HG03159 (cell line): ENCODE data around the gene AHCTF1.

Source experiments
- ATAC-seq: cut with Tn5 transposase; IDR thresholded peaks from one replicate; pipeline ENCODE4 v1.9.1; 2021; ENCODE audit warnings: mild to moderate bottlenecking, moderate library complexity; ENCODE audit not compliant: unreplicated experiment

AHCTF1 gene

GRCh38 chr1:246801241-246802020 is 130.3 kb downstream of the AHCTF1 start:
- ATAC-seq, result no peak

- ATAC-seq, result no peak
Measured at GRCh38 chr1:246800756-246801155, 131.0 kb downstream of the AHCTF1 start.

DNA sequence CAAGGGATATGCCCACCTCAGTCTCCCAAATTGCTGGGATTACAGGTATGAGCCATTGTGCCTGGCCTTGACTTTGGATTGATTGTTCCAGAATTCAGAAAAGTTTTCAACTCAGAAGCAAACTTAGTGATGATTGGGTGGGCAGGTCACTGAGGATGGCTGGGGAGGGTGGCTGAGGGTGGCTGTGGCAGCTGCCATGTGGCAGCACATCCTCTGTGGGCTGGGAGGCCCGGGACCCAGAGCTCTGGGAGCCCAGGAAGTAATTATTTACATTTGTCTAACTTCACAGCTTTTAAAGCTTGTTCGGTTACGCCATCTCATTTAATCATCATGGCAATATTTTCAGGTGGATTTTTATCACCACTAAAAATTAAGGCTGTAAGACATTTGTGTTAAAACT is 131.4 kb downstream of the AHCTF1 start:
- ATAC-seq, result no peak

- no peak for ATAC-seq
Measured at GRCh38 chr1:246798606-246799496, 132.9 kb downstream of the AHCTF1 start.

- no peak for ATAC-seq
Measured at GRCh38 chr1:246798107-246798506, 133.6 kb downstream of the AHCTF1 start.

- ATAC-seq, result no peak
Measured at GRCh38 chr1:246797597-246797996, 134.2 kb downstream of the AHCTF1 start.

- no peak for ATAC-seq
Measured at GRCh38 chr1:246797157-246797556, 134.6 kb downstream of the AHCTF1 start.

GRCh38 chr1:246795906-246796694 is 135.6 kb downstream of the AHCTF1 start:
- no peak for ATAC-seq

DNA sequence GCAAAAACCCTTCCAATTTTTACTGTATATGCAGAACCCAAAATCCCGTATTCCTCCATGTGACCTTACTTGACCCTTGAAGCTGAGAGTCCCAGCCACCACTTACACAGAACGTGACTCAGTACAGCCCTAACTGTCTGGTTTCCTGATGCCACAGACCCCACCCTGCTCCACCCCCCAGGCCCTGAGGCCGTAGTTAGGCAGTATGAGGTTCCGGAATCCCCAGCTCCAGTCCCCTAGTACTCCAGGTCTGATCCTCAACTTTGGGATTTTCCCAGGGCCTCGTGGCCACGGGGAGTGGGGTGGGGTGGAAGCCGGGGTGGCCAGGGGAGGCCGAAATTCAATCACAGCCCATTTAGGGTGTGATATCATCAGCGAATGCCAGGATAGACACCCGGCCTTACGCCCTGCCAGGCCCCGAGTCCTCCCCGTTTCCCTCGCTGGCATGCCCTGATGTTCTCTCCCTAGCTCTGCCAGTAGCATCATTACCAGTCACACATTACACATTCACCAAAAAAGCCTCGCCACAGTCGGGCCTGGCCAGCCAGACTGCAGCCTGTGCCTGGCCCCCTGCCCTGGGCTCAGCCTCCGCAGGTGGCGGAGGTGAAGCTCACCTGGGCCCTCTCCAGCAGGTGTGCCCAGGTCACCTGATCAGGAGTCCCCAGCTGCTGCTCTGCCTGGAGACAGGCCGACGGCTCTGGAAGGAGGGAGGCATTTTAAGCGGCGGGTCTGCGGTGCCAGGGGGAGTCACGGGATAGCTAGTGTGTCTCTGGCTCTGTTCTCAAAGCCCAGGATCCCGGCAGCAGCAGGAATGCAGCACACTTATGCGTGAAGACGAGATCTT is 136.7 kb downstream of the AHCTF1 start:
- no peak for ATAC-seq

DNA sequence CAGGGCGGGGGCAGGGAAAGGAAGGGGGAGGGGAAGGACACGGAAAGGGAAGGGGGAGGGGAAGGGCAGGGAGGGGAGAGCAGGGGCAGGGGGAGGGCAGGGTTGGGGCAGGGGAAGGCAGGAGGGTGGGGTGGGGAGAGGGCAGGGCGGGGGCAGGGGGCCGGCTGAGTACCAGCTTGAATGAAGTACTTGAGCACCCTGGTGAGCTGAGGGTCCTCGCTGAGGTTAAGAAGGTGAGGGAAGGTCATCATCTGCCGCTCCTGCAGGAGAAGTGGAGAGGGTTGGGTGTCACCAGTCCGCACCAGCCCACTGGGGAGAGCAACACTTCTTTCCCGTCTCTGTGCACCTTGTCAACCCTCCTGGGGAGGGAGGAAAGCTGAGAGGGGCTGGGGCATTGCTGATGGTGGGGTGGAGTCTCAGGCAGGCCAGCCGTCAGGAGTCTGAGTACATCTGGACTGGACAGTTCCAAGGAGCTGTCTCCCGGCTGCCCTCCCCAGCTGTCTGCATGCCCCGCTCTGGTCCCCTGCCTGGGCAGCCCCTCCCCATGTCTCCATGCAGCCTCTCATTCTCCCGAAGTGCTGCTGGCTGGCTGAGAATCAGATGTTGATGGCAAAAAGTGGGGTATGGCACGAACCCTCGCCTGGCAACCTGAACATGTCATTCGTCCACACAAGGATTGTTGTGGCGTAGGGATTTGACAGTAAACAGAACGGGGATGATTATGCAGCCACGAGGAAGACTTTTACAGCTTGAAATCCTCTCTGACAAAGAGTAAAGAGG is 137.5 kb downstream of the AHCTF1 start:
- no peak for ATAC-seq

GRCh38 chr1:246793356-246793896 is 138.3 kb downstream of the AHCTF1 start:
- no peak for ATAC-seq

DNA sequence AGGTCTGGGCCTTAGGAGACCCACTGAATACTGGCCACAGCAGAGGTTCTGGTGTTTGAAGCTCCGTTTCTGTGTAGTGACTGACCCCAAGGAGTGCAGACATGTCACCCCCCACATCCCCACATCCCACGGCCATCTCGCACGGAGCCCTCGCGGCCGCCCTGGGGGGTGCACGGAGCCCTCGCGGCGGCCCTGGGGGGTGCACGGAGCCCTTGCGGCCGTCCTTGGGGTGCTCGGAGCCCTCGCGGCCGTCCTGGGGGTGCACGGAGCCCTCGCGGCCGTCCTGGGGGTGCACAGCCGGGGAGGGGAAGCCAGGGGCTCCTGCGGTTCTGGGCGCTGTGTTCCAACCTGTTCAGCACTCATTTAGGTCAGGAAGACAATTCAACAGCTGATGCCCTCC is 139.1 kb downstream of the AHCTF1 start:
- no peak for ATAC-seq

DNA sequence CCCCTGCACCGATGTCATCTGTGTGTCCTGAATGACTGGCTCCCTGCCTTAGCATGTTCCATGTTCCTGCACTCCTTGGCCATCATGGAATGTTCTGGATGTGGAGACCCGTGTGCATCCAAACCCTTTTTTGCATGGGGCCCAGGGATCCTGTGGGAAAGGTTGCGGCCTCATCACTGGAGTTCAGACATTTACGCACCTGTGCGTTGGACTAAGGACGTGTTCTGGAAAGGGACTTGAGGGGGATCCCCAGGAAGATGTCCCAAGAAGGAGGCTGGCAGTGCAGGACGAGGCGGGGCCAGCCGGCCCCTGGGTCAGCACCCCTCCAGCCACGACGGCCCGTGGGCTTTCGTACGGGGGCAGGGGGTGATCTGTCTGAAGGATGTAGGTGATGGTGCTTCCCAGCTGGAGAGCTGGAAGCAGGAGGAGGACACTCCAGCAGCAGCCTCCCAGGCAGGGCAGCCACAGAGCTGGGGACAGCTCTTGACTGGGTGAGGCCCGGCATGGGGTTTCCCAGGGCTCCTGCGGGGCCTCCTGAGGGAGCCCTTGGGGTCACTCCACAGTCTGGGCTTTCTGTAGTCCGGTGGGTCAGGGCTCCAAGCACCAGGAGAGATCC is 140.3 kb downstream of the AHCTF1 start:
- ATAC-seq, result no peak

GRCh38 chr1:246790833-246791232 is 140.9 kb downstream of the AHCTF1 start:
- ATAC-seq, result no peak

DNA sequence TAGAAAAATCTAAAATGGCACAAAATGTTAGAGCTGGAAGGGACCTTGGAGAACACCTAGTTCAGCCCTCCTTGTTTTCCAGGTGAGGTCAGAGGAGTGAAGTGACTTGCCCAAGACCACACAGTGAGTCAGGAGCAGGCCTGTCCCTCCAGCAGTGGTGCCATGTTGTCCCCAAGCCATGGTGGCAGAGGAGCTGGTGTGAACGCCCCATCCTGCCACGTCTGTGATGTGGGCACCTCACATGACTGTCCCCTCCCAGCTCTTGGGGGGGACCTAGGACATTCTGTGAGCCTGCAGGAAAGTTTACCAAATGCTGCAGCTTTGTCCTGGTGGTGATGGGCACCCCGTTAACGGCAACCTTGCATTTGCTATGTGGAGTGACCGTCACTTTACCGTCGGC is 141.4 kb downstream of the AHCTF1 start:
- no peak for ATAC-seq

DNA sequence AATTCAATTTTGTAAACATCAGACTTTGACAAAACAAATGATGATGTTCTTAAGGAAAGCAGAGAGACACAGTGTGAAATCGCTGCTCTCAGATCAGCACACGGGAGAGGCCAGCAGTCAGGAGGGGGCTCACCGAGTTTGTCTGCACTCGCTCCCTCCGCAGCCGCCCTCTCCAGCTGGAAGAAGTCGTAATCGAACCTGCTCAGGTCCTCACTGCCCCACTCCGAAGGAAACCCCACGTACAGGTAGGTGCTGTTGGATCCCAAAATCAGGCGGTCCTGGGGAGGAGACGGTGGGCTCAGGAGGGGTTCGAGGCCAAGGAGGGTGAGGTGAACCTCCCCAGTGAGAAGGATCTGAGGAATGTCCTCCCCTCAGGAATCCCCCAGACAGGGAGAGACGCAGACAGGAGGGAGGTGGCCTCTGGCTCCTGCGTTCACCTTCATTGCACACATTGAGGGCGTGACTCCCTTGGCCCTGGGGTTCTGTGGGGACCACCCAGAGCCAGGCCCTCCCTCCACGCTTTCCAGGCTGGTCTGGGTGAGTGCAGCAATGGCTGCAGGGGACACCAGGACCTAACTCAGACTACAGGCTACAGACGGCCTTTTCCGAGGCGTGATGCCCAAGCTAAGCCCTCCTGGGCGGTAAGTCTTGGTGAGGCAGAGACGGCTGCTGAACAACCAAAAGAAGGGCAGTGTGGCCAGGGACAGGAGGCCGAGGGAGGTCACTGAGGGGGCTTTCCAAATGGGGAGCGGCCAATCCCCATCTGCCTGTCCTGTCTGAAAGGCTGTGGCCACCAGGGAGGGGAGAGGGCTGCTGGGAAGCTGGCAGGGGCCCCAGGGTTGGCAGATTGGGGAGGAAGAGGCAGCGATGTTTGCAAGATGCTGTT is 142.1 kb downstream of the AHCTF1 start:
- ATAC-seq, result no peak
